Tibial artery (tissue), 4 donors: ENCODE data around the gene TPPP3.

Experiments
- DNase-seq, 2 donors: peaks; one replicate each; pipeline ENCODE4 v3.0.0-alpha.2; 2019
- H3K27ac ChIP-seq, 2 donors: fragments of 200-600 bp; sonication (generic) in 1 of 2; 1 replicate in 1 of 2; 2 replicates in 1 of 2; pipeline ENCODE4 v1.5.1; 2018 to 2019; ENCODE audit warnings: mild to moderate bottlenecking in 1 of 2
- H3K27me3 ChIP-seq, 2 donors: fragments of 200-600 bp; sonication (generic) in 1 of 2; one replicate each; pipeline versions ENCODE4 v1.5.1 to v1.6.0; 2016 to 2019
- H3K36me3 ChIP-seq, 3 donors: fragments of 200-600 bp; sonication (generic) in 2 of 3; one replicate each; pipeline ENCODE4 v1.5.1; 2016 to 2019; ENCODE audit warnings: mild to moderate bottlenecking in 2 of 3
- H3K4me1 ChIP-seq, 4 donors: fragments of 200-600 bp; sonication (generic) in 2 of 4; 1 replicate in 3 of 4; 2 replicates in 1 of 4; pipeline ENCODE4 v1.5.1; 2016 to 2019
- H3K4me3 ChIP-seq, 2 donors: fragments of 200-600 bp; sonication (generic) in 1 of 2; 1 replicate in 1 of 2; 2 replicates in 1 of 2; pipeline ENCODE4 v1.5.1; 2018 to 2019; ENCODE audit warnings: mild to moderate bottlenecking in 2 of 2
- H3K9me3 ChIP-seq, 3 donors: fragments of 200-600 bp; sonication (generic) in 1 of 3; one replicate each; pipeline ENCODE4 v1.5.1; 2016 to 2019
- intact Hi-C: fragments of 100-400 bp; cut with DNase I; formaldehyde crosslinking; loops from one replicate; pipeline ENCODE4 v1.15.0; 2023; ENCODE audit warnings: low total_unique reads
- TF ChIP-seq, protein P1 (sequence below), 2 experiments: fragments of 200-600 bp in 1 of 2; fragments of 450-650 bp in 1 of 2; IDR thresholded peaks; one replicate each; pipeline ENCODE4 v1.5.1; 2017 to 2019; ENCODE audit warnings: antibody characterized with exemption in 2 of 2, mild to moderate bottlenecking in 1 of 2, moderate library complexity in 1 of 2

TPPP3 gene

DNA sequence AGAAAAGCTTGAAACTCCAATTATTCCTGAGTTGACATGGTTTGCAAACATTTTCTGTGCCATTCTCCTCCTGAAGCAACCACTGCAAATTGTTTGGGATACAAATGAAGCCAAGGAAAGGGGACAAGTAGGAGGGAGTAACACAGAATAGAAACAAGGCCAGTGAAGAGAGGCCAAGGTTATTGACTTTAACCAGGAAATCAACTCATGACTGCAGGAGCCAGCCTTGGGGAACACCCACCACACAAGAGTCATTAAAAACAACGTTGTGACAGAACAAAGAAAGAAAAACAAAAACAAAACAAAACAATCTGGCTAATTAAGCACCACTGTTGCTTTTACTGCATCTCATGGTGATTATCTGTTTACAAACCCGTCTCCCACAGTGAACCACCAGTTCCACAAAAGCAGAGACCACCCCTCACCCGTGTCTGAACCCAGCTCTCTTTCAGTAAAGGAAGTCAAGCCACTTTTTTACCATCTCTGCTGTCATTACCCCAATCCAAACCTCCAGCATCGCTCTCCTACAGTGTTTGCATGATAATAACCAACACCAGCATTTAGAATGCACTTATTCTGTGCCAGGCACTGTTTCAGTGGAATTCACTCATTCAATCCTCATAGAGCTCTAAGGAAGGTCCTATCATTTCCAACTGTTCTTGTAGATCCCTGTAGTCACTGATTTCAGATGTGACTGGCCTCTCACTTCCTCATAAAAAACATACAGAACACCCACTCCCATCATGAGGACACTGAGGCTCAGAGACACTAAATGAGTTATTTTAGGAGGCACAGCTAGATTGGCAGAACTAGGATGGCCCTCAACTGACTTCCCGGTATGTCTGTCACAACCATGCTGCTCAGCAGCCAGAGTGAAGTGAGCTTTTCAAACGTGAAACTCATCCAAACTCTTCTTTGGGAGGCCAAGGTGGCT lies 20.9 kb upstream of the TPPP3 start:
- no peak for DNase-seq
- H3K36me3 ChIP-seq = no peaks in the 10 kb centered on the region
- no peaks in the 10 kb centered on the region for H3K9me3 ChIP-seq
- H3K27me3 ChIP-seq = no peaks in the 10 kb centered on the region
- H3K4me1 ChIP-seq = peaks cover 0 to 19% (median 12%) of the 10 kb centered on the region in 4 donors
- no peak overlapping the region for H3K4me3 ChIP-seq
- intact Hi-C loops = no loop called here
- TF ChIP-seq, protein P1, sequence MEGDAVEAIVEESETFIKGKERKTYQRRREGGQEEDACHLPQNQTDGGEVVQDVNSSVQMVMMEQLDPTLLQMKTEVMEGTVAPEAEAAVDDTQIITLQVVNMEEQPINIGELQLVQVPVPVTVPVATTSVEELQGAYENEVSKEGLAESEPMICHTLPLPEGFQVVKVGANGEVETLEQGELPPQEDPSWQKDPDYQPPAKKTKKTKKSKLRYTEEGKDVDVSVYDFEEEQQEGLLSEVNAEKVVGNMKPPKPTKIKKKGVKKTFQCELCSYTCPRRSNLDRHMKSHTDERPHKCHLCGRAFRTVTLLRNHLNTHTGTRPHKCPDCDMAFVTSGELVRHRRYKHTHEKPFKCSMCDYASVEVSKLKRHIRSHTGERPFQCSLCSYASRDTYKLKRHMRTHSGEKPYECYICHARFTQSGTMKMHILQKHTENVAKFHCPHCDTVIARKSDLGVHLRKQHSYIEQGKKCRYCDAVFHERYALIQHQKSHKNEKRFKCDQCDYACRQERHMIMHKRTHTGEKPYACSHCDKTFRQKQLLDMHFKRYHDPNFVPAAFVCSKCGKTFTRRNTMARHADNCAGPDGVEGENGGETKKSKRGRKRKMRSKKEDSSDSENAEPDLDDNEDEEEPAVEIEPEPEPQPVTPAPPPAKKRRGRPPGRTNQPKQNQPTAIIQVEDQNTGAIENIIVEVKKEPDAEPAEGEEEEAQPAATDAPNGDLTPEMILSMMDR (IDR thresholded peaks at IDR 0.05) = no peak
- no peak overlapping the region for H3K27ac ChIP-seq

DNA sequence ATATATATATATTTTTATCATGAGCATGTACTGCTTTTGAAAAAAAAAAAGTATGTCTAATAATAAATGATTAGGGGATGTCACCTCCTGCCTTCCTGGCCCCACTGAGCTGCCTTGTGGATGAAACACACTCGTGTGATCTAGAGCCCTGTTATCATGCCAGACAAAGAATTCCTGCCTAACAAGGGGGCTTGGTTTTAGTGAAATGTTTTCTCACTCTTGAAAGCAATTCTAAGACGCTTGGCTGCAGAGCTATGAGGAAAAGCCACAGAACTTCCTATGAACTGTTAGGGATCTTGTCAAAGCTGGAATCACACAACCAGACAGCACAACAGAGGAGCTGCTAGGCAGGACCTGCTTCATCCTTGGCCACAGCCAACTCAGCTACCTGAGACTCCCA lies 19.0 kb upstream of the TPPP3 start:
- intact Hi-C loops = no loop called here

DNA sequence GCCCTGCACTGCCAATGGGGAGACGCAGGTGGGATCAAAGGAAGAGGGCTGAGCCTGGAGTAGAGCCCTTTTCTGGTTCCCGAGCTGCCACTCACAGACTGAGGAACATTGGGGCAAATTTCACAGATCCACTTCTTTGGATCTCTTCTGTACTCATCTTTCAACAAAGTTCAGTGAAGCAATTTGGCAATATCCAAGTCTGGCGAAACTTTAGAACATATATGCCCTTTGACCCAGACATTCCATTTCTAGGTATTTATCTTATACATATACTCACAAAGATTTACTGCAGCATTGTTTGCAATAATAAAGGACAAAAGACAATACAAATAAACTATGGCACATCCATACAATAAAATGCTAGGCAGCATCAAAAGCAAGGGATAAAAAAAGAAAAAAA lies 18.0 kb upstream of the TPPP3 start:
- no peaks in the 10 kb centered on the region for H3K27me3 ChIP-seq
- no peak for DNase-seq
- no peak overlapping the region for H3K4me3 ChIP-seq
- H3K27ac ChIP-seq = no peak overlapping the region
- TF ChIP-seq, protein P1 (IDR thresholded peaks at IDR 0.05) = no peak
- peaks cover 0 to 23% (median 13%) of the 10 kb centered on the region in 4 donors for H3K4me1 ChIP-seq
- H3K36me3 ChIP-seq = no peaks in the 10 kb centered on the region
- intact Hi-C loops = no loop called here
- H3K9me3 ChIP-seq = no peaks in the 10 kb centered on the region

More for the DNA sequence above, 19.0 kb upstream of the TPPP3 start:
- TF ChIP-seq, protein P1 (IDR thresholded peaks at IDR 0.05) = no peak
- H3K27ac ChIP-seq = no peak overlapping the region
- no peaks in the 10 kb centered on the region for H3K27me3 ChIP-seq
- H3K4me3 ChIP-seq = no peak overlapping the region
- DNase-seq = no peak
- H3K9me3 ChIP-seq = no peaks in the 10 kb centered on the region
- H3K4me1 ChIP-seq = peaks cover 0 to 19% (median 12%) of the 10 kb centered on the region in 4 donors
- no peaks in the 10 kb centered on the region for H3K36me3 ChIP-seq

DNA sequence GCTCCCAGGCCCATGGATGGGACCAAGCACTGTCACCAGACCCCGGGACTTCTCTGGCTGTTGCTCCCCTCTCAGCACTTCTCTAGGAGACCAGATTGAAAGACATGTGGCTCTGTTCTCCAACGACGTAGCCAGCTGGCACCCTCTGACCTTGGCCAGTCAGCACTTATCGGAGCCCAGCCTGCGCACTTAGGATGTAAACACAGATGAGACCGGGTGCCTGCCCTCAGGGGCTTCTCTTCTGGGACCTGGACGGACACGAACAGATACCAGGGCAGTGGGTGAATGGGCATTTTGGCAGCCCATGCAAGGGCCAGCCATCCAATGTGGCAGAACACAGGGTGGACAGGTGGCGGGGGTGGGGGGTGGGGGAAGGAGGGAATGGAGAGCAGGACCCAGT lies 16.3 kb upstream of the TPPP3 start:
- intact Hi-C loops = no loop called here
- TF ChIP-seq, protein P1 (IDR thresholded peaks at IDR 0.05) = no peak
- Histone ChIP-seq H3K9me3 (no peaks in the 10 kb centered on the region), H3K36me3 (no peaks in the 10 kb centered on the region), H3K4me1 (peaks cover 0 to 22% (median 6%) of the 10 kb centered on the region in 4 donors), H3K27ac (no peak overlapping the region), H3K27me3 (no peaks in the 10 kb centered on the region), H3K4me3 (no peak overlapping the region)
- DNase-seq = no peak

DNA sequence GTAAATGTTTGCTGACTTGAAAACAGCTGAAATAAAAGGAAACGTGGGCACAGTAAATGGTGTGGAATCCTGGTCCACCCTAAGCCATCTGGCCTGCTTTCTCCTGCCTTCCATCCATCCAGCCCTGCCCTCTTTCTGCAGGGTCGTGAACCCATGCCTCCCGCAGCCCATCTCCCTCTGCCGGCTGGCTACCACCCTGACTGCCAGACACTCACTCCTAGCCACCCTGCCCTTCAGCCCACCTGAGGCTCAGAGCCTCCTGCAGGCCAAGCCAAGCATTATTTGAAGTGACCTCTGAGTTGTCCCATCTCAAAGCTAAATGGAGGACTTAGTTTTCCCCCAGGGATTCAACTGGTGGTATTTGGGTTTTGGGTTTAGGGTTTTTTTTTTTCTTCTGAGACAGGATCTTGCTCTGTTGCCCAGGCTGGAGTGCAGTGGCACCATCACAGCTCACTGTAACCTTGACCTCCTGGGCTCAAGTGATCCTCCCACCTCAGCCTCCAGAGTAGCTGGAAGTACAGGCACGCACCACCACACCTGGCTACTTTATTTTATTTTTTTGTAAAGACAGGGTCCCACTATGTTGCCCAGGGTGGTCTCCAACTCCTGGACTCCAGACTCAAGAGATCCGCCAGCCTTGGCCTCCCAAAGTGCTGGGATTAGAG lies 14.6 kb upstream of the TPPP3 start:
- Histone ChIP-seq H3K36me3 (no peaks in the 10 kb centered on the region), H3K27ac (no peak overlapping the region), H3K4me1 (peaks cover 0 to 28% (median 6%) of the 10 kb centered on the region in 4 donors), H3K27me3 (no peaks in the 10 kb centered on the region), H3K9me3 (no peaks in the 10 kb centered on the region), H3K4me3 (no peak overlapping the region)
- TF ChIP-seq, protein P1 (IDR thresholded peaks at IDR 0.05) = no peak
- intact Hi-C loops = no loop called here
- DNase-seq = no peak
